Colonic mucosa (tissue), 4 donors: ENCODE results near the gene SLIT3. TPM values are rescaled to one million over a fixed set of nuclear protein-coding genes. Genes with fewer than 3 reads are reported as not detected.

Experiments used
- DNase-seq: peaks from one replicate; pipeline ENCODE4 v3.0.0-alpha.2; 2020
- H3K27ac ChIP-seq: fragments of 200-600 bp; one replicate; pipeline ENCODE4 v1.8.0; 2021
- H3K27me3 ChIP-seq: fragments of 200-600 bp; one replicate; pipeline ENCODE4 v1.8.0; 2021
- H3K36me3 ChIP-seq: fragments of 200-600 bp; one replicate; pipeline ENCODE4 v1.8.0; 2021
- H3K4me1 ChIP-seq: fragments of 200-600 bp; one replicate; pipeline ENCODE4 v1.8.0; 2021; ENCODE audit warnings: mild to moderate bottlenecking
- H3K4me3 ChIP-seq: fragments of 200-600 bp; one replicate; pipeline ENCODE4 v1.8.0; 2021
- H3K9ac ChIP-seq, 2 donors: one replicate each; pipeline ENCODE4 v1.7.0; 2013; ENCODE audit warnings: control low read depth in 2 of 2, low read depth in 2 of 2, low read length in 2 of 2
- H3K9me3 ChIP-seq: fragments of 200-600 bp; one replicate; pipeline ENCODE4 v1.8.0; 2021
- CTCF ChIP-seq: fragments of 200-600 bp; IDR thresholded peaks from one replicate; pipeline ENCODE4 v1.8.0; 2022; ENCODE audit warnings: antibody characterized with exemption, mild to moderate bottlenecking
- intact Hi-C: fragments of 100-400 bp; cut with DNase I; formaldehyde crosslinking; loops from one replicate; pipeline ENCODE4 v1.14.1; 2022
- total RNA-seq, 2 donors: library from RNA; stranded (reverse); fragmentation: NEBNext Ultra II Directional in 1 of 2; extraction: Animal tissue kit (Norgen Biotek cat#: 25700) in 1 of 2; gene quantifications; one replicate each; pipeline ENCODE4 v1.2.1, GENCODE V29; 2021
- donor health status: healthy.
- donor health status: DM: no; HTN: no; CAD: no.
- donor health status: DM: no; HTN: no; CAD: no.

Gene SLIT3
- total RNA-seq, 2 donors from 2014 or later, result 3.4 to 7.6 TPM

- no peaks in the 10 kb centered on the region for H3K9me3 ChIP-seq
- no peak overlapping the region for H3K27ac ChIP-seq
- H3K4me3 ChIP-seq, result no peak overlapping the region
- intact Hi-C loops, result no loop called here
- H3K4me1 ChIP-seq, result no peaks in the 10 kb centered on the region
- DNase-seq, result no peak
- no peak overlapping the region for H3K9ac ChIP-seq
- no peaks in the 10 kb centered on the region for H3K27me3 ChIP-seq
- TF ChIP-seq CTCF, result no peak
- no peaks in the 10 kb centered on the region for H3K36me3 ChIP-seq
Observed at GRCh38 chr5:169260896-169261569, 39.9 kb downstream of the SLIT3 start.

- intact Hi-C loops, result no loop called here
- Histone ChIP-seq H3K4me3 (no peak overlapping the region), H3K4me1 (no peaks in the 10 kb centered on the region), H3K27me3 (no peaks in the 10 kb centered on the region), H3K9me3 (no peaks in the 10 kb centered on the region), H3K9ac (no peak overlapping the region), H3K36me3 (no peaks in the 10 kb centered on the region), H3K27ac (no peak overlapping the region)
- TF ChIP-seq CTCF, result no peak
- no peak for DNase-seq
Observed at GRCh38 chr5:169258372-169259000, 42.5 kb downstream of the SLIT3 start.

- no peak for TF ChIP-seq CTCF
- H3K27ac ChIP-seq, result no peak overlapping the region
- intact Hi-C loops, result no loop called here
- H3K9ac ChIP-seq, result no peak overlapping the region
- no peak for DNase-seq
- no peaks in the 10 kb centered on the region for H3K36me3 ChIP-seq
- H3K9me3 ChIP-seq, result no peaks in the 10 kb centered on the region
- H3K27me3 ChIP-seq, result no peaks in the 10 kb centered on the region
- no peaks in the 10 kb centered on the region for H3K4me1 ChIP-seq
- H3K4me3 ChIP-seq, result no peak overlapping the region
Observed at GRCh38 chr5:169256191-169256590, 44.7 kb downstream of the SLIT3 start.

- no peaks in the 10 kb centered on the region for H3K4me1 ChIP-seq
- H3K9ac ChIP-seq, result no peak overlapping the region
- DNase-seq, result no peak
- TF ChIP-seq CTCF, result no peak
- no peak overlapping the region for H3K27ac ChIP-seq
- H3K27me3 ChIP-seq, result no peaks in the 10 kb centered on the region
- H3K9me3 ChIP-seq, result no peaks in the 10 kb centered on the region
- H3K36me3 ChIP-seq, result no peaks in the 10 kb centered on the region
- no peak overlapping the region for H3K4me3 ChIP-seq
- intact Hi-C loops, result no loop called here
Observed at GRCh38 chr5:169253071-169253470, 47.9 kb downstream of the SLIT3 start.

- no peak overlapping the region for H3K9ac ChIP-seq
- intact Hi-C loops, result no loop called here
- TF ChIP-seq CTCF, result no peak
- no peak overlapping the region for H3K27ac ChIP-seq
- H3K4me3 ChIP-seq, result no peak overlapping the region
- H3K9me3 ChIP-seq, result no peaks in the 10 kb centered on the region
- H3K27me3 ChIP-seq, result no peaks in the 10 kb centered on the region
- no peaks in the 10 kb centered on the region for H3K4me1 ChIP-seq
- H3K36me3 ChIP-seq, result no peaks in the 10 kb centered on the region
- no peak for DNase-seq
Observed at GRCh38 chr5:169251333-169252084, 49.4 kb downstream of the SLIT3 start.
